Spleen (tissue), 11 donors: Measurements from ENCODE around the gene ASB3. TPM values are rescaled to one million over a fixed set of nuclear protein-coding genes. Genes with fewer than 3 reads are reported as not detected.

Source experiments
- DNase-seq: peaks from one replicate; pipeline ENCODE4 v3.0.0-alpha.2; 2020
- H3K27ac ChIP-seq, 8 donors: fragments of 200-600 bp; sonication (generic) in 7 of 8; 1 replicate in 4 of 8; 2 replicates in 4 of 8; pipeline versions ENCODE4 v1.5.0 to v1.8.0; 2016 to 2021; ENCODE audit warnings: inconsistent platforms in 4 of 8, mild to moderate bottlenecking in 4 of 8, moderate library complexity in 1 of 8
- H3K27me3 ChIP-seq, 7 donors: fragments of 200-600 bp; sonication (generic) in 6 of 7; replicated peaks in 1 of 7; 1 replicate in 4 of 7; 2 replicates in 3 of 7; pipeline versions ENCODE4 v1.5.0 to v1.8.0; 2016 to 2021; ENCODE audit warnings: inconsistent platforms in 3 of 7, mild to moderate bottlenecking in 1 of 7
- H3K36me3 ChIP-seq, 6 donors: fragments of 200-600 bp; sonication (generic) in 5 of 6; 1 replicate in 4 of 6; 2 replicates in 2 of 6; pipeline versions ENCODE4 v1.5.0 to v1.8.0; 2016 to 2021; ENCODE audit warnings: inconsistent platforms in 2 of 6
- H3K4me1 ChIP-seq, 6 donors: fragments of 200-600 bp; sonication (generic) in 5 of 6; 1 replicate in 3 of 6; 2 replicates in 3 of 6; pipeline versions ENCODE4 v1.5.0 to v1.8.0; 2016 to 2021; ENCODE audit warnings: inconsistent platforms in 3 of 6
- H3K4me3 ChIP-seq, 8 donors: fragments of 200-600 bp; sonication (generic) in 7 of 8; 1 replicate in 4 of 8; 2 replicates in 4 of 8; pipeline versions ENCODE4 v1.5.0 to v1.8.0; 2016 to 2021; ENCODE audit warnings: inconsistent platforms in 4 of 8, mild to moderate bottlenecking in 4 of 8, moderate library complexity in 2 of 8
- H3K9me3 ChIP-seq, 8 donors: fragments of 200-600 bp; sonication (generic) in 7 of 8; 1 replicate in 4 of 8; 2 replicates in 4 of 8; pipeline versions ENCODE4 v1.5.0 to v1.8.0; 2016 to 2021; ENCODE audit warnings: inconsistent platforms in 4 of 8
- POLR2A ChIP-seq, 3 donors: fragments of 450-650 bp; IDR thresholded peaks; one replicate each; pipeline ENCODE4 v1.5.1; 2017; ENCODE audit warnings: antibody characterized with exemption in 3 of 3, mild to moderate bottlenecking in 1 of 3
- POLR2AphosphoS5 ChIP-seq, 3 donors: sonication (generic); formaldehyde crosslinking; IDR thresholded peaks; one replicate each; pipeline ENCODE4 v1.5.1; 2017; ENCODE audit warnings: antibody characterized with exemption in 3 of 3
- WGBS, 5 donors: extraction: QIAGEN DNeasy Blood & Tissue Kit in 3 of 5; methylation state at CpG; one replicate each; pipeline versions ENCODE4 v1.1.5 to v1.1.7; 2013 to 2018; 5-methylcytosine and 5-hydroxymethylcytosine counted together
- intact Hi-C: fragments of 100-400 bp; cut with DNase I; formaldehyde crosslinking; loops from one replicate; pipeline ENCODE4 v1.15.0; 2023; ENCODE audit warnings: low total_unique reads
- polyA plus RNA-seq, 3 donors: library from polyadenylated mRNA; stranded (reverse); fragments of 200-250 nt; gene quantifications; one replicate each; pipeline ENCODE4 v1.2.1, GENCODE V29; 2013
- total RNA-seq, 7 donors: library from RNA; depleted of rRNA in 3 of 7; stranded (reverse); fragments of >200 nt in 3 of 7; fragmentation: NEBNext Ultra II Directional in 4 of 7; extraction: Animal tissue kit (Norgen Biotek cat#: 25700) in 4 of 7; gene quantifications; one replicate each; pipeline versions ENCODE4 v1.1.0 to v1.2.1, GENCODE V29; 2016 to 2021
- TF ChIP-seq, protein P1 (sequence below), 11 experiments: fragments of 200-600 bp in 7 of 11; fragments of 450-650 bp in 4 of 11; sonication (generic) in 4 of 11; IDR thresholded peaks in 8 of 11; conservative IDR thresholded peaks in 3 of 11; 1 replicate in 7 of 11; 2 replicates in 4 of 11; pipeline versions ENCODE4 v1.4.0 to v1.8.0; 2016 to 2021; ENCODE audit warnings: antibody characterized with exemption in 11 of 11, inconsistent platforms in 4 of 11, mild to moderate bottlenecking in 1 of 11
- donor health status: healthy with polysubstance abuse.
- donor health status: DM: no; HTN: no; CAD: no; lungs with moderate emphysema.
- donor health status: DM: no; HTN: no; CAD: no.
- donor health status: Bipolar disorder and iron deficiency.
- donor health status: healthy.
- donor health status: DM: no; HTN: no; CAD: no.
- donor health status: DM: yes; HTN: yes; CAD: no.

The ASB3 gene
- total and polyA plus RNA-seq, 10 donors: 7.7 to 28.1 (median 20.5) TPM

DNA sequence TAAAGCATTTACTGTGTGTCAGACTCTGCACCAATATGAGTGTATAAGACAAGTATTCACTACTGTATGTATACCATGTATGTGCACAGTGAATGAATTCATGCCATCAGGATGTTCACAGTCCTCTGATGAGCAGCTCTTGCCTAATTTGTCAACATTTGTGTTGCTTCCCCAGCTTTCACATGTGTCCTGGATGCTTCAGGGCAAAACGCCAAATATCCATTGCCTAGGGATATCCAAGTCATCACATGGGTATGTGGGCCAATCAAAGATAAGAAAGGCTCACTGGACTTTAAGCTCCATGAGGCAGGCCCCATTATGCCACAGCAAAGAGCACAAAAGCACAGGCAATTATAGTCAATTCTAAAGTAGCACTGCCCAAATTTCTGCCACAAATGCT lies 153.3 kb downstream of the ASB3 start:
- Histone ChIP-seq H3K9me3 (no peaks in the 10 kb centered on the region), H3K27me3 (no peaks in the 10 kb centered on the region), H3K36me3 (no peaks in the 10 kb centered on the region), H3K4me3 (no peak overlapping the region), H3K4me1 (no peaks in the 10 kb centered on the region), H3K27ac (no peak overlapping the region)
- TF ChIP-seq, protein P1, sequence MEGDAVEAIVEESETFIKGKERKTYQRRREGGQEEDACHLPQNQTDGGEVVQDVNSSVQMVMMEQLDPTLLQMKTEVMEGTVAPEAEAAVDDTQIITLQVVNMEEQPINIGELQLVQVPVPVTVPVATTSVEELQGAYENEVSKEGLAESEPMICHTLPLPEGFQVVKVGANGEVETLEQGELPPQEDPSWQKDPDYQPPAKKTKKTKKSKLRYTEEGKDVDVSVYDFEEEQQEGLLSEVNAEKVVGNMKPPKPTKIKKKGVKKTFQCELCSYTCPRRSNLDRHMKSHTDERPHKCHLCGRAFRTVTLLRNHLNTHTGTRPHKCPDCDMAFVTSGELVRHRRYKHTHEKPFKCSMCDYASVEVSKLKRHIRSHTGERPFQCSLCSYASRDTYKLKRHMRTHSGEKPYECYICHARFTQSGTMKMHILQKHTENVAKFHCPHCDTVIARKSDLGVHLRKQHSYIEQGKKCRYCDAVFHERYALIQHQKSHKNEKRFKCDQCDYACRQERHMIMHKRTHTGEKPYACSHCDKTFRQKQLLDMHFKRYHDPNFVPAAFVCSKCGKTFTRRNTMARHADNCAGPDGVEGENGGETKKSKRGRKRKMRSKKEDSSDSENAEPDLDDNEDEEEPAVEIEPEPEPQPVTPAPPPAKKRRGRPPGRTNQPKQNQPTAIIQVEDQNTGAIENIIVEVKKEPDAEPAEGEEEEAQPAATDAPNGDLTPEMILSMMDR (IDR thresholded peaks at IDR 0.05 in 8 of 11, conservative IDR thresholded peaks at IDR 0.05 in 3 of 11): no peak
- TF ChIP-seq POLR2A (IDR thresholded peaks at IDR 0.05) (no peak), POLR2AphosphoS5 (IDR thresholded peaks at IDR 0.05) (no peak)
- WGBS, 5 donors: 82 to 100% (median 87%) methylated on average over 1 of the region's 1 CpG
- no peak for DNase-seq
- intact Hi-C loops: no loop called here

- intact Hi-C loops: no loop called here
- Histone ChIP-seq H3K4me1 (no peaks in the 10 kb centered on the region), H3K27ac (no peak overlapping the region), H3K27me3 (no peaks in the 10 kb centered on the region), H3K9me3 (no peaks in the 10 kb centered on the region), H3K4me3 (no peak overlapping the region), H3K36me3 (no peaks in the 10 kb centered on the region)
- WGBS, 5 donors: 29 to 74% (median 49%) methylated on average over 1 of the region's 1 CpG
- no peak for DNase-seq
- TF ChIP-seq, protein P1 (IDR thresholded peaks at IDR 0.05 in 8 of 11, conservative IDR thresholded peaks at IDR 0.05 in 3 of 11): no peak
- no peak for TF ChIP-seq POLR2A (IDR thresholded peaks at IDR 0.05)
- TF ChIP-seq POLR2AphosphoS5 (IDR thresholded peaks at IDR 0.05): no peak
These were observed 154.0 kb downstream of the ASB3 start for GRCh38 chr2:53632714-53633113.

GRCh38 chr2:53632126-53632460 lies 154.7 kb downstream of the ASB3 start:
- no peak for DNase-seq
- intact Hi-C loops: no loop called here
- TF ChIP-seq POLR2A (IDR thresholded peaks at IDR 0.05) (no peak), POLR2AphosphoS5 (IDR thresholded peaks at IDR 0.05) (no peak)
- TF ChIP-seq, protein P1 (IDR thresholded peaks at IDR 0.05 in 8 of 11, conservative IDR thresholded peaks at IDR 0.05 in 3 of 11): no peak
- H3K36me3 ChIP-seq: no peaks in the 10 kb centered on the region
- no peak overlapping the region for H3K4me3 ChIP-seq
- H3K27me3 ChIP-seq: no peaks in the 10 kb centered on the region
- H3K4me1 ChIP-seq: no peaks in the 10 kb centered on the region
- 84 to 90% (median 89%) methylated on average over 4 of the region's 4 CpGs for WGBS, 5 donors
- no peaks in the 10 kb centered on the region for H3K9me3 ChIP-seq
- no peak overlapping the region for H3K27ac ChIP-seq

DNA sequence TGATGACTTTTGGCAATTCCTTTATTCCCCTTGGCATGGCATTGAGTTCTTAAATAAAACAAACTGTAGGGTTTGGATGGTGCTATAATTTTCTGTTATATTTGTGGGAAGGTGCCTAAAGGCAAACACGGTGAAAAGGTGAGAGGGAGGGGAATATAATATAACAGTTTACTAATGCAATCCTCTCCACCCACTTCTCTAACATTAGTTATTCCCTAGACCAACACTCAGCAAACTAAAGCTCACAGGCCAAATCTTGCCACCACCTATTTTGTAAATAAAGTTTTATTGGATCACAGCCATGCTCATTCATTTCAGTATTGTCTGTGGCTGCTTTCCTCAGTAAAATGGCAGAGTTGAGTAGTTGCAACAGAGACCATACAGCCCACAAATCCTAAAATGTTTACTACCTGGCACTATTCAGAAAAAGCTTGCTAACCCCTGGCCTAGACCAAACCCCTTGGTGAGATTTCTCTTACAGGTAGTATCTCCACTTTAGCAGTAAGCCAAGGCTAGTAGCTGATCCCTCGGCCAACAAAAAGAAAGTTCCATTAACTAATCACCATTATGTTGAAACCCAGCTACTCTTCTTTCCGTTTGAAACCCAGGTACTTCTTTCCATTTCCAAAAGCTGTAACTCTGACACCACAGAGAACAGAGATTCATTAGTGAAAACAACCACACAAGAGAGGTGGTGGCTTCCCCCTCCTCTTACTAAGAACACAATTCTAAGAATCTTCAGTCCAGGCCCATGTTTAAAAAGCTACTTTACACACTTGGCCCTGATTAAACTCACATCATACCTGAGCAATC lies 155.2 kb downstream of the ASB3 start:
- no peaks in the 10 kb centered on the region for H3K36me3 ChIP-seq
- H3K4me1 ChIP-seq: no peaks in the 10 kb centered on the region
- no peak overlapping the region for H3K27ac ChIP-seq
- no peak overlapping the region for H3K4me3 ChIP-seq
- TF ChIP-seq POLR2A (IDR thresholded peaks at IDR 0.05) (no peak), POLR2AphosphoS5 (IDR thresholded peaks at IDR 0.05) (no peak)
- TF ChIP-seq, protein P1 (IDR thresholded peaks at IDR 0.05 in 8 of 11, conservative IDR thresholded peaks at IDR 0.05 in 3 of 11): no peak
- DNase-seq: no peak
- no peaks in the 10 kb centered on the region for H3K27me3 ChIP-seq
- H3K9me3 ChIP-seq: no peaks in the 10 kb centered on the region
- intact Hi-C loops: no loop called here
- 80 to 90% (median 86%) methylated on average over 3 of the region's 3 CpGs for WGBS, 5 donors
